GM15510 (cell line): Measurements from ENCODE around the gene PAGE2B.

ENCODE experiments used
- POLR2A ChIP-seq: IDR thresholded peaks from 3 replicates; pipeline ENCODE4 v1.6.1; 2011; ENCODE audit warnings: borderline replicate concordance; ENCODE audit not compliant: insufficient read length; ENCODE audit errors: extremely low read depth

PAGE2B gene, protein sequence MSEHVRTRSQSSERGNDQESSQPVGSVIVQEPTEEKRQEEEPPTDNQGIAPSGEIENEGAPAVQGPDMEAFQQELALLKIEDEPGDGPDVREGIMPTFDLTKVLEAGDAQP

DNA sequence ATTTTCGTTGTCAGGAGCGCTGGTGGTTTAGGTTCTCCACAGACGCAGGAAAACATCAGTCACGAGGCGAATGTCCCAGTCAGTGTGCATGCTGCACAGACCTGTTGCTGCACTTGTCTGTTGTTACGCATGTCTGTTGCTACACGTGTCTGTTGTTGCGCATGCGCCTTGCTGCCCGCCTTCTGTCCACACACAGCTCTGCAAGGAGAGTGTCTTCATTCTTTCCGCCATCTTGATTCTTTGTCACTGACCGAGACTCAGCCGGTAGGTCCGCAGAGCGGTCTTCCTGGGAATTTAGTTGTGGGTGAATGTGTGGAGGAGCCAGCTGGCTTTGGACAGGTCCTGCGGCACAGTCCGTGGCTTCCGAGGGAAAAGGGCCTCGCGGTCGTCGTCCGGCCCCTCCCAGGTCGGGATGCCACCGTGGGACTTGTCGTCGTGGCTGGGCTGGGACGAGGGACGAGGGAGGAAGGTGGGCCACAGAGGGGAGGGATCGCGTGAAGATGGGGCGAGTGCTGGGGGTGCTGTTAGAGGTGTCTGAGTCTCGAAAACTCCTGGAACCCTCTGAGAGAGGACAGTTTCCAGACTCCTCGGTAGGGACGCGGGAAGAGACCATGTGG is at the start of gene PAGE2B:
Gene PAGE2B (plus strand): TSS at position 180 of the 617 bp plus-strand sequence. CDS start 1,012 bp downstream, outside the sequence.
- no peak for TF ChIP-seq POLR2A

DNA sequence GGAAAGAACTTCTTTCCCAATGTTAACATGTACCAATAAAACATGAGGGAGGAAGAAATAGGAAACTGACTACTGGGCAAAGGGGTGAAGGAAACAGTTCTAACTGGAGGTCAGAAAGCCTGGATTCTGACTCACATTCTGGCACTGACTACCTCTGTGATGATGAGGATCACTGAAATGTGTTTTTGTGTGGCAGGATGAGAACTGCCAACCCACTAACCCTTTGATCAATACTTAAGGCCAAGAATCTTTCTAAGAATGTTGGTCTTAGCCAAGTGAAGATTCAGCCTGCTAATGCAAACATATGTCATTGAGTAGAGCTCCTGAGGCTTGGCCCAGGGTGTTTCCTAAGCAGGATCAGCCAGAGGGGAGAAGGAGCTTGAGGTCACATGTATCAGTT is 48.7 kb upstream of the PAGE2B start:
- no peak for TF ChIP-seq POLR2A

DNA sequence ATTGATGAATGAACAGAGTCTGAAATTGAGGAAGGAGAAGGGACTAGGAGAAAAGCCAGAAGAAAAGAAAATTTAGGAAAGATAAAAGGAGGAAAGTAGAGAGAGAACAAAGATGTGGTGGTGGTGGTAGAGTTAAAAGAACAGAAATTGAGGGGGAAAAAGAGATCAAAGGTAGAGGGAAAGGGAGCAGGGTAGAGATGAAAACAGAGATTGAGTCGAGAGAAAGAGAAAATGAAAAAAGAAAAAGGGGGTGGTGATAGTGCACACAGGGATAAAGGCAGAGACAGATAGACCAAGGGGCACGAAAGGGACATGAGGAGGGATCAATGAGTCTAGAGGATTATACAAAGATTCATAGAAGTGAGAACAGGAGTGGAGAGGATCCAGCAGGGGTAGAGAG is 48.0 kb upstream of the PAGE2B start:
- no peak for TF ChIP-seq POLR2A

DNA sequence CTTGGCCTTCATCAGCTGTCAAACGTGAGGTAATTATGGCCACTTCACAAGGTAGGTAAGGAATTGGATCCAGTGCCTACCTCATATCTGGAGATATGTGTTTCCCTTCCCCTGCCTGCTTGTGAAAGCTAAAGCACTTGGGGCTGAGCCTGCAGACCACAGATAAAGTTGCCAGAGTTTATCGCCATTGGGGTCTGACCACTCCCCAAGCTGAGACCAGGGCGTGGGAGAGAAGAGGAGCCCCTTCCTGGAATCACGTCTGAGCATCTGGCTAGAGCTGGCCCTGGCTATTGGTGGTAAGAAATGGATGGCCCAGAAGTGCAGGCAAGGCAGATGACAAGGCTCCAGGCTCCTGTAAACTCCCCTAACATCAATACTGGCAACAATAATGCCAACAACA is 46.8 kb upstream of the PAGE2B start:
- TF ChIP-seq POLR2A, result no peak

DNA sequence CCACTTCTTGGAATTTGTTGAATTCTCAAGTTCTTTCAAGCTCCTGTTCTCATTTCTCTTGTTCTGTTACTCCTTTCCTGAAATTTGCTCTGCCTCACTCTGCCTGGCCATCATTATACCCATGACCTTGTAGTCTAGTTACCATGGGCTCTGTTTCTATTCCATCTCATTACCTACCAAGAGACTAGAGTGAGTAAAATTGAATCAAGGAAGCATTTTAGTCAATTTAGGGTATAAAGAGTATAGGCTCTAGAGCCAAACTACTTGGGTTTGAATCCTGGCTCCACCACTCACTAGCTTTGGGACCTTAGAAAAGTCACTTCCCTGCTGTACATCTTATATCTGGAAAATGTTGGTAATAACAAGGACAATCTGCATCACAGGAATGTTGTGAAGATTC is 46.2 kb upstream of the PAGE2B start:
- TF ChIP-seq POLR2A, result no peak

DNA sequence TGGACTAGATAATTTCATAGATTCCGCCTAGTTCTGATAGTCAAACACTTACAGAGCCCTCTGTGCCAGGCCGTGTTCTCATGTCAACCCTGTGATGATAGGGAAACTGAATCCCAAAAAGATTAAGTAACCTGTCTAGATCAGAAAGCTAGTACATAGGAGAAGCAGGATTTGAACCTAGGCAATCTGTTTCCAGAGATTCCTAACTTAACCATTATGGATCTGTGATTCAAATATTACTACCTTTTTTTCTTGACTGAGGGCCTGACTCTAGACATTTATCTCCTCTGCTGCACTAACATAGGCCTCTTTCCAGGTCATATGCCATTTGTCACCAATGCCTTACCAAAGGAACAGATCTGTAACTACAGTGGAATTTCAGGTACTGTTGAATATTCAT is 45.5 kb upstream of the PAGE2B start:
- TF ChIP-seq POLR2A, result no peak

DNA sequence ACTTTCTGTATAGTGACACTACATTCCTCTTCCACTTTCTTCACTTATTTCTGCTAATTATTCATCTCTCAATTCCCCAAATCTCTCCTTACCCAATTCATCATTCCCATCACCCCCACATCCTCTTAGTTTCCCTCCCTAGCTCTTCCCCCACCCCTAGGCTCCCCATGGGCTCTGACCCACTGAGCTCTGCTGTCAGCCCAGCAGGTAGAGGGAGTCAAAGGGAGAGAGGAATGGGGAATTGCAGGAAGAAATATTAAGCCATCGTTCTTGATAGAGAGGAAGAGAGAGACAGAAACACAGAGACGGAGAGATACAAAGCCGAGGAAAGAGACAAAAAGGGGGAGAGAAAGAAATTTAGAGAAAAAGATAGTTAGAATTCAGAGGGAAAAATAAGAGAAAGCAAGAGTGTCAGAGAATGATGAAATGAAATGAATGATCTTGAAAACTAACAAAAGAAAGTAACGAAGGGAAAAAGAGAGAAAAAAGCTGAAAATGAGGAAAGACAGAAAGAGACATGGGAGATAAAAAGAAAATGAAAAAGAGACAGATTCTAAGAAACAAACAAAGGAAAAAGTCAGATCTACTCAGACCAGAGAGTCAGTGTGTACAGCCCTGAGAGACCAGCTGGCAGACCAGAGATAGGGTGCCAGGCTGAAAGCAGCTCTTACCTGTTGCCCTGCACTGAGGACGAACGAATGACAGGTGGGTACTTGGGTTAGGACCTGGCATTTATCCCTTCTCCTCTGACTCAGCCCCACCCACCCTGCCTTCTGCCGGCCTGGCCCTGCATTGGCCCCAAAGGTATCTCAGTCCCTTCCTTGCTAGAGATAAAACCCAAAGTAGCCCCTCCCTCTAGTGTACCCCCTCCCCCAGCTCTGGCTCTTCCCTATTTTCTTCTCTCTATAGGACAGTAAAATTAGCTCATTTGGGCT is 44.3 kb upstream of the PAGE2B start, which contains the start of gene ALAS2:
Gene ALAS2 (minus strand): TSS at position 707 of the 935 bp plus-strand sequence. CDS start 4,977 bp downstream, outside the sequence.
- TF ChIP-seq POLR2A, result no peak

DNA sequence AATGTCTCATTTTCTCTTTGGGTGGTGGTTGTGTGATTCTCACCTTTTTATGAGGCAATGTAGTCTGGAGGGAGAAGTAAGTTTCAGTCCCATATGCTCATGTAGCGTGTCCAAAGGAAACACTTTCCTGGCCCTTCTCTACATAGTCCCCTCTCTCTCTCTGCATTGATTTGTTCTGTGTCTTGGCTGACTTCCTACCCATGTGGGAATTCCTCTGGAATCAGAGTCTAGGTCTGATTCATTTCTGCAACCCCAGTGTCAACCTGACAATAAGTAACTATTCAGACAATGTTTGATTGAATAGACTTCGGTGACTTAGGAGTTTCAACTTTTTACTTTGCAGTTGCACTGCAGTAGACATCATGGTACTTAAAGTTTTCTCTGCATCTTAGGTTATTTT is 41.4 kb upstream of the PAGE2B start:
- no peak for TF ChIP-seq POLR2A

DNA sequence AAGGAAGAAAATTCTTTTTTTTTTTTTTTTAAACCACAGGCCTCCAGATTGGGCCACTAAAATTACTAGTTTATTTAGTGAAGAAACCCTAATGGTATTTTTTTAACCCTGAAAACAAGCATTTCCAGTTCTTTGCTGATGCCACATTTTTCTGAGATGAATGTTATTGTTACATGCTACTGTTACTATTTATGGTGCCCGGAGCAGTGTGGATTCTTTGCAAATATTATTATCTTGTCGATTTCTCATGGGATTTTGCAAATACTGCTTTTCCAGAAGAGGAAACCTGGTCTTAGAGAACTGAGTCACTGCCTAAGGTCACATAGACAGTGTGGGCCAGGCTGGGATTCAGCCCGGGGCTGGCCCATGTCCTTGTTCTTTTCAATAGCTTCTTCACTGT is 35.4 kb upstream of the PAGE2B start:
- TF ChIP-seq POLR2A, result no peak

DNA sequence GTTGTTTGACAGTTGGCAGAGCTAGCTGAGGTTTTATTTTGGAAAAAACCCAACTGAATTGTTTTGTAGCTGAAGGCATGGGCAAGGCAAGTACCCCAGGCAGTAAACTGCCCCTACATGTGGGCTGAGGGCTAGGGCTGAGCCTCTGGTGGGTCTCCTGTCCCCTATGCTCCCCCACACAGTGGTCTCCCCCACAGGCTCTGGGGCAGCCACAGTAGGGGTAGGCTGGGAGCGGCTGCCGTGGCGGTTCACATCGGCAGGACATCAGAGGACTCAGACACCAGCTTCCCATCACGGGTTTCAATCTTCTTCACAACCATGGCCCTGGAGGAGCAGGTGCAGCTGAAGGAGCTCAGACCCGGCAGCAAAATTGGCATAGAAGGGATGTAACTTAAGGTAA is 33.3 kb upstream of the PAGE2B start:
- no peak for TF ChIP-seq POLR2A

DNA sequence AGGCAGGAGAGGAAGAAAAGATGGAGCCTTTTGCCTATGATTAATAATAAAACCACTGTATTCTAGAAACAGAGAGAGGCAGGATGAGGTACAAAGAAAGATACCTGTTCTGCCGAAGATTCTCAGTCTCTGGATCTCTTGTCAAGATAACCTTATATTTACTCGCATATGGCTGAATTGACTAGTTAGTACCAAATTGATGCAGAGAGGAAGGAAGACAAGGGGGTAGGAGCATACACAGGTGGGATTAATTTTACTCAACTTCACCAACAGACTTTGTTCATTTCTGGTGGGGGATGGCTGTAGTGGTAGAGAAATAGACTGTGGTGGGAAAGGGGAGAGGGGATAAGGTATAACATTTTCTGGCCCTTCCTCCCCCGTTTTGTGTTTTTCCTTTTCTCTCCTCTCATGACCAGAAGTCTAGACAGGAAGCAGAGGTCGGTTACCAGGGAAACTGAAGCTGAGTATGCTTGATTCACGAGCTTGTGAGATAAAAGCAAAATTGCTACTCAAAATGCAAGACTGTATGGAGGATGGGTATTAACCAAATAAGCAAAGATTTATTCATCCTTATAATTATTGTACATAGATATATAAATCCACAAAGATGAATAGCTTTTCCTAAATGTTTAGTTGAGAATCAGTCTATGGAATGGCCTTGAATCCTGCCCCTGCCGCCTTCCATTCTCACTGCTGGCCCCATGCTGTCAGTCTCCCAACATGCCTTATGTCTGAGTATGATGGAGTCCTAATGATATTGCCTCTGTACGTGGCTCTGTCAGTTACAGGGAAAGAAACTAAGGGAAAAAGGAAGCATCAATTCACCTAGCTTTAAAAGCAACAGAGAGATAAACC is 17.8 kb upstream of the PAGE2B start:
- no peak for TF ChIP-seq POLR2A

DNA sequence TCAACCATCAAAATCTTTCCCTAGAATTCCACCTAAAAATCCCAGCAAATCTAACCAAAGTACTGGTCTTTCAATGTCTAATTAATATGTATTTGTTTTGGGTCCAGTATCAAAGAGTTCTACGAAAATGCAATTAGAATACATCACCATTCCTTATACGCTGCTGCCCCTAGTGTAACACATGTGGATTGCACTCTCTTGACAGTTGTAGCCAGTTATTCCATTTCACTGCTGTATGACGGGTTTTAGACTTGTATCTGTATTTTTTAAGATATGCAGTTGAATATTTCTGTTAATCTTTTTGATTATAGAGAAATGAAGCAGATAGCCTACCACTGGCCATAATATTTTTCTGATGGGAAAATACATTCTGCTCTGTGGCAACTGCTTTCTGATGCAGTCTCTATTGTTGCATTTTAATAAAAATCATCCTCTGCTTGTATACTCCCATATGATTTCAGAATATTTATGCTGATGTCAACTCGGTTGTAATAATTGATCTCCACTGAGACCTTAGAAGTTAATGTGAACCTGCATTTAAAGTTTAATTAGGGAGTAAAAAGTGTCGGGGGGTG is 17.1 kb upstream of the PAGE2B start:
- TF ChIP-seq POLR2A, result no peak

DNA sequence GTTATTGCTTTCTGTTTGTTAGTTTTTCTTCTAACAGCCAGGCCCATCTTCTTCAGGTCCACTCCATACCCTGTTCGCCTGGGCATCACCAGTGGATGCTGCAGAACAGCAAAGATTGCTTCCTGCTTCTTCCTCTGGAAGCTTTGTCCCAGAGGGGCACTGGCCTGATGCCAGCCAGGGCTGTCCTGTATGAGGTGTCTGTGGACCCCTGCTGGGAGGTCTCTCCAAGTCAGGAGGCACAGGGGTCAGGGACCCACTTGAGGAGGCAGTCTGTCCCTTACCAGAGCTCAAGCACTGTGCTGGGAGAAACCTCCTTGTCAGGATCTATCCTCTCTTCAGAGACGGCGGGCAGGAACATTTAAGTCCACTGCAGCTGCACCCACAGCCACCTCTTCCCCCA is 2.5 kb upstream of the PAGE2B start:
- no peak for TF ChIP-seq POLR2A

DNA sequence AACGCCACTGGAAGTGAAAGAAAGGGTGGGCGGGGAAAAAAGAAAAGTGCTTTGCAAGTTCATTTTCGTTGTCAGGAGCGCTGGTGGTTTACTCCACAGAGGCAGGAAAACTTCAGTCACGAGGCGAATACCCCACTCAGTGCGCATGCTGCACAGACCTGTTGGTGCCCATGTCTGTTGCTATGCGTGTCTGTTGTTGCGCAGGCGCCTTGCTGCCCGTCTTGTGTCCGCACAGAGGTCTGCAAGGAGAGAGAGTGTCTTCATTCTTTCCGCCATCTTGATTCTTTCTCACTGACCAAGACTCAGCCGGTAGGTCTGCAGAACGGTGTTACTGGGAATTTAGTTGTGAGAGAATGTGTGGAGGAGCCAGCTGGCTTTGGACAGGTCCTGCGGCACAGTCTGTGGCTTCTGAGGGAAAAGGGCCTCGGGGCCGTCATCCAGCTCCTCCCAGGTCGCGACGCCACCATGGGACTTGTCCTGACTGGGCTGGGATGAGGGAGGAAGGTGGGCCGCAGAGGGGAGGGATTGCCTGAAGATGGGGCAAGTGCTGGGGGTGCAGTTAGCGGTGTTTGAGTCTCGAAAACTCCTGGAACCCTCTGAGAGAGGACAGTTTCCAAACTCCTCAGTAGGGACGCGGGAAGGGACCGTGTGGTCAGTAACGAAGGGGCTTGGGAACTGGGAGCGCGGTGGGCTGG is 14.1 kb downstream of the PAGE2B start, which contains the start of gene PAGE2:
Gene PAGE2 (plus strand): TSS at position 224 of the 695 bp plus-strand sequence. CDS start 1,003 bp downstream, outside the sequence.
- TF ChIP-seq POLR2A, result no peak
